SK-N-SH (cell line): ENCODE results near the gene CLCN1. TPM values are rescaled to one million over a fixed set of nuclear protein-coding genes. Genes with fewer than 3 reads are reported as not detected.
A peak's percentile ranks its signal among the peaks of the same experiment; 100 is the strongest.

Source experiments
- CTCF ChIA-PET: fragments of 300-600, 350-600 bp; formaldehyde crosslinking; extraction: SDS; loops from one replicate; lab custom pipeline; 2021; lab: Yijun Ruan, JAX
- POLR2A ChIA-PET: fragments of 350-600 bp; sonication (Branson Sonifier 250); formaldehyde crosslinking; extraction: SDS; loops from one replicate; lab custom pipeline; 2020; ENCODE audit warnings: antibody characterized with exemption, inconsistent platforms; lab: Yijun Ruan, JAX
- DNase-seq: peaks from one replicate; pipeline ENCODE4 v3.0.0; 2012
- H2AFZ ChIP-seq: fragments of 200-600 bp; sonication (generic); 2 replicates; pipeline ENCODE4 v1.8.1; 2016; ENCODE audit warnings: antibody characterized with exemption, mild to moderate bottlenecking, low read depth
- H3F3A ChIP-seq: fragments of 200-600 bp; sonication (generic); replicated peaks from 2 replicates; pipeline ENCODE3; 2016; ENCODE audit warnings: antibody characterized with exemption, mild to moderate bottlenecking; ENCODE audit not compliant: insufficient read depth
- H3K27ac ChIP-seq, 2 experiments: fragments of 200-500 bp in 1 of 2; fragments of 200-600 bp in 1 of 2; sonication (Bioruptor generic) in 1 of 2; sonication (generic), shearing (Covaris generic) in 1 of 2; 2 replicates each; pipeline versions ENCODE4 v1.5.1 to v1.6.1; 2014 to 2016; ENCODE audit warnings: low read depth in 2 of 2, inconsistent platforms in 1 of 2, low read length in 1 of 2, mild to moderate bottlenecking in 1 of 2, mixed read lengths in 1 of 2
- H3K27me3 ChIP-seq: fragments of 200-600 bp; sonication (generic), shearing (Covaris generic); 2 replicates; pipeline ENCODE4 v1.6.1; 2016; ENCODE audit warnings: mixed run types; ENCODE audit not compliant: insufficient read depth
- H3K36me3 ChIP-seq, 2 experiments: fragments of 200-500 bp in 1 of 2; fragments of 200-600 bp in 1 of 2; sonication (Bioruptor generic) in 1 of 2; sonication (generic) in 1 of 2; replicated peaks in 1 of 2; 2 replicates each; pipeline versions ENCODE3 to v1.5.1; 2014 to 2016; ENCODE audit warnings: low read length in 1 of 2, mild to moderate bottlenecking in 1 of 2; ENCODE audit not compliant: insufficient read depth in 2 of 2, control insufficient read depth in 1 of 2
- H3K4me1 ChIP-seq, 2 experiments: fragments of 200-500 bp in 1 of 2; fragments of 200-600 bp in 1 of 2; sonication (Bioruptor generic) in 1 of 2; sonication (generic), shearing (Covaris generic) in 1 of 2; 2 replicates each; pipeline versions ENCODE4 v1.5.1 to v1.6.1; 2014 to 2016; ENCODE audit warnings: low read depth in 1 of 2, low read length in 1 of 2, mixed run types in 1 of 2; ENCODE audit not compliant: insufficient read depth in 2 of 2, control insufficient read depth in 1 of 2
- H3K4me2 ChIP-seq: fragments of 200-600 bp; sonication (generic), shearing (Covaris generic); 2 replicates; pipeline ENCODE4 v1.6.1; 2017; ENCODE audit warnings: mixed run types
- H3K4me3 ChIP-seq, 2 experiments: fragments of 200-500 bp in 1 of 2; fragments of 200-600 bp in 1 of 2; sonication (Bioruptor generic) in 1 of 2; sonication (generic), shearing (Covaris generic) in 1 of 2; 2 replicates each; pipeline versions ENCODE4 v1.5.1 to v1.8.1; 2014 to 2016; ENCODE audit warnings: low read depth in 2 of 2, inconsistent platforms in 1 of 2, low read length in 1 of 2, mild to moderate bottlenecking in 1 of 2, mixed read lengths in 1 of 2, moderate library complexity in 1 of 2
- H3K79me2 ChIP-seq: fragments of 200-600 bp; sonication (generic); 2 replicates; pipeline ENCODE4 v1.8.1; 2017; ENCODE audit warnings: mild to moderate bottlenecking; ENCODE audit not compliant: insufficient read depth
- H3K9ac ChIP-seq: fragments of 200-600 bp; sonication (generic); 2 replicates; pipeline ENCODE4 v1.6.1; 2017; ENCODE audit warnings: mixed run types
- H3K9me2 ChIP-seq: fragments of 200-600 bp; sonication (generic); 2 replicates; pipeline ENCODE4 v1.6.1; 2017; ENCODE audit warnings: mixed run types
- H3K9me3 ChIP-seq: fragments of 200-600 bp; sonication (generic); 2 replicates; pipeline ENCODE4 v1.6.1; 2017; ENCODE audit warnings: mixed run types, mild to moderate bottlenecking, moderate library complexity
- H4K20me1 ChIP-seq: fragments of 200-600 bp; sonication (generic); 2 replicates; pipeline ENCODE4 v1.6.1; 2017; ENCODE audit warnings: mild to moderate bottlenecking, mixed run types; ENCODE audit not compliant: insufficient read depth
- CHD2 ChIP-seq: fragments of 150-350 bp; IDR thresholded peaks from 2 replicates; pipeline ENCODE4 v1.6.1; 2018; ENCODE audit warnings: low read length; ENCODE audit not compliant: partially characterized antibody
- ELF1 ChIP-seq: IDR thresholded peaks from 2 replicates; pipeline ENCODE4 v1.4.0; 2012
- FOSL2 ChIP-seq: IDR thresholded peaks from 2 replicates; pipeline ENCODE4 v1.4.0; 2012; ENCODE audit warnings: low read depth, mild to moderate bottlenecking, moderate library complexity, borderline replicate concordance
- FOXJ3 ChIP-seq: sonication (generic); formaldehyde crosslinking; IDR thresholded peaks from 2 replicates; pipeline ENCODE4 v1.5.1; 2020; ENCODE audit warnings: mild to moderate bottlenecking, missing genetic modification reagents
- FOXM1 ChIP-seq: IDR thresholded peaks from 2 replicates; pipeline ENCODE4 v1.4.0; 2012; ENCODE audit warnings: low read depth, mild to moderate bottlenecking
- JUND ChIP-seq: IDR thresholded peaks from 2 replicates; pipeline ENCODE4 v1.4.0; 2012
- NFIC ChIP-seq: IDR thresholded peaks from 2 replicates; pipeline ENCODE4 v1.4.0; 2012; ENCODE audit warnings: borderline replicate concordance
- NRF1 ChIP-seq: IDR thresholded peaks from 2 replicates; pipeline ENCODE4 v1.6.1; 2012; ENCODE audit warnings: low read depth, mild to moderate bottlenecking, low read length
- PBX3 ChIP-seq: IDR thresholded peaks from 2 replicates; pipeline ENCODE4; 2012
- POLR2AphosphoS5 ChIP-seq: IDR thresholded peaks from 2 replicates; pipeline ENCODE4 v1.6.1; 2012; ENCODE audit warnings: low read depth, low read length
- RAD21 ChIP-seq: IDR thresholded peaks from 2 replicates; pipeline ENCODE4 v1.6.1; 2012; ENCODE audit warnings: mild to moderate bottlenecking, low read length
- RCOR1 ChIP-seq: fragments of 150-350 bp; IDR thresholded peaks from 2 replicates; pipeline ENCODE4 v1.6.1; 2017; ENCODE audit warnings: antibody characterized with exemption, low read length
- SIN3A ChIP-seq: IDR thresholded peaks from 2 replicates; pipeline ENCODE4 v1.6.1; 2012; ENCODE audit warnings: low read depth, mild to moderate bottlenecking, low read length, moderate library complexity, borderline replicate concordance
- TCF12 ChIP-seq: IDR thresholded peaks from 2 replicates; pipeline ENCODE4 v1.4.0; 2012
- TEAD4 ChIP-seq: IDR thresholded peaks from 2 replicates; pipeline ENCODE4 v1.4.0; 2012; ENCODE audit warnings: mild to moderate bottlenecking, borderline replicate concordance; ENCODE audit not compliant: insufficient read depth
- WGBS: methylation state at CpG from one replicate; pipeline ENCODE4 v1.1.6; 2017; ENCODE audit warnings: low lambda C conversion rate; 5-methylcytosine and 5-hydroxymethylcytosine counted together
- polyA plus RNA-seq, 3 experiments: library from polyadenylated mRNA; depleted of rRNA; stranded (reverse); fragments of >200 nt; gene quantifications; 2 replicates each; pipeline ENCODE4 v1.2.3, GENCODE V29; 2012
- TF ChIP-seq, protein P1 (sequence below): fragments of 200-600 bp; sonication (generic); IDR thresholded peaks from 2 replicates; pipeline ENCODE4 v1.6.1; 2017; ENCODE audit warnings: antibody characterized with exemption, mild to moderate bottlenecking, moderate library complexity
- TF ChIP-seq, protein P2 (sequence below): IDR thresholded peaks from 2 replicates; pipeline ENCODE4 v1.4.0; 2012; ENCODE audit warnings: low read depth, borderline replicate concordance
- TF ChIP-seq, protein P3 (sequence below): fragments of 150-350 bp; IDR thresholded peaks from 2 replicates; pipeline ENCODE4 v1.6.1; 2017; ENCODE audit warnings: antibody characterized with exemption, low read length, low read depth, borderline replicate concordance

The CLCN1 gene
- polyA plus RNA-seq, 1 of the 3 experiments (the other 2 are of a cell fraction), result 0.12 TPM

DNA sequence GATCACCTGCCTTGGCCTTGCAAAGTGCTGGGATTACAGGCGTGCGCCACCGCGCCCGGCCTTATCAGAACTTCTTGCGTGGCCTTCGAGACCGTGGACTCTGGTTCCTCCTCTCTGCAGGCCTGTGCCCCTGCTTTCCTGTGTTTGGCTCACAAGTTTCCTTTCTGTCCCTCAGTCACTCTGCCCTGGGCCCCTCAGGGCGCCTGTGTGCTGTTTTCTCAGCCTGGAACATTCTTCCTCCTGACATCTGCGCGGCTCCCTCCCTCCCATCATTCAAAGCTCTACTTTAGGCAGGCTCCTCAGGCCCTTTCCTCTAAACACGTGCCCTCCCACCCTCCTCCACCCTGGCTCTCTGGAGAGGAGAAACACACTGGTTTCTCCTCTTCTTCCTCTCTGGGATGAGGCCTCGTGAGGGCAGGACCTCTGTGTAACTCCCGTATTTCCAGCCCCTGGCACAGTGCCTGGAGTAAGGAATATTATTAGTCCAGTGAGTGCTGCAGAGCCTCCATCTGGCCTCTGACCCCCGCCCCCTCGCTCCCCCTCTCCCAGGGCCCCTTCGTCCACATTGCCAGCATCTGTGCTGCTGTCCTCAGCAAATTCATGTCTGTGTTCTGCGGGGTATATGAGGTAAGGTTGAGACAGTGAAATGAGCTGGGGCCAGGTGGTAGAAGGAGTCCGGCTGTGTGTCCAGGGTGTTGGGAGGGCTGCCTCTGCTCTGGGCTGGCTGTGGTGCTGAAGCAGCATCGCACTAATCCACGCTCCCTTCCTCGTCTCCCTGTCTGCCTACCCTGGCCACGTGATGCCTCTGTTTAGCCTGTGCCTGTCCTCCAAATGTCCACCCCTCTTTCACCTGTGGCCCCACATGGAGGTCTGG, 7.1 kb downstream of the CLCN1 start:
- POLR2A ChIA-PET, result no interaction called here
- H3K27ac ChIP-seq, result no peak overlapping the region

DNA sequence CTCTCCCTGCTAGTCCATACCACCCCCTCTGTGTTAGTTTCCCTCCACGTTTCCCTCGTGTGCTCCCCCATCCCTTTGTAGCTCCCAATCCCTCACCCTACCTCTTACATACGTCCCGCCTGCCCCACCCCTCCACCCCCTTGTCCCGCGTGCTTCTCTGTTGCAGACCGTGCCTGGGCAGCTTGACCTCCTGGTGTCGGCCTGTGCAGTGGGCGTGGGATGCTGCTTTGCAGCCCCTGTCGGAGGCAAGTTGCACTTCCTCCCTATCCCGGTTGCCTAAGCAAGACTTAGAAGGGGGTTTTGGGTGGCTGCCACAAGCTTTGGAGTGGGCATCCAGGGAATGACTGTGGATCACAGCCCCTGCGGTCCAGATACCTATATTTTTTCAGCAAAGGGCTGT, 7.7 kb downstream of the CLCN1 start:
- 85% methylated on average over 12 of the region's 12 CpGs for WGBS
- Histone ChIP-seq H4K20me1 (no peaks in the 10 kb centered on the region), H3K4me2 (no peak overlapping the region), H3K9ac (no peak overlapping the region), H3K9me2 (no peaks in the 10 kb centered on the region), H3K27me3 (no peaks in the 10 kb centered on the region), H3F3A (no peaks in the 10 kb centered on the region), H2AFZ (no peak overlapping the region), H3K27ac (no peak overlapping the region), H3K4me3 (no peak overlapping the region), H3K9me3 (no peaks in the 10 kb centered on the region), H3K36me3 (no peaks in the 10 kb centered on the region), H3K4me1 (peaks cover 0 to 2% of the 10 kb centered on the region in 2 experiments; a peak in 1 of 4 replicates), H3K79me2 (no peaks in the 10 kb centered on the region)
- POLR2A ChIA-PET, result no interaction called here
- CTCF ChIA-PET, result interaction anchor here (0.7 to 1.4 kb wide), 3 partner anchors 24 to 67 kb away, joined by 3 read pairs; partner anchors contain the start of gene CASP2
- TF ChIP-seq RAD21 (no peak), TCF12 (no peak), JUND (no peak), RCOR1 (no peak), PBX3 (no peak), POLR2AphosphoS5 (no peak), CHD2 (no peak), FOSL2 (no peak), TEAD4 (no peak), ELF1 (no peak), FOXJ3 (CRISPR knock-in tag) (no peak)
- TF ChIP-seq, protein P1, sequence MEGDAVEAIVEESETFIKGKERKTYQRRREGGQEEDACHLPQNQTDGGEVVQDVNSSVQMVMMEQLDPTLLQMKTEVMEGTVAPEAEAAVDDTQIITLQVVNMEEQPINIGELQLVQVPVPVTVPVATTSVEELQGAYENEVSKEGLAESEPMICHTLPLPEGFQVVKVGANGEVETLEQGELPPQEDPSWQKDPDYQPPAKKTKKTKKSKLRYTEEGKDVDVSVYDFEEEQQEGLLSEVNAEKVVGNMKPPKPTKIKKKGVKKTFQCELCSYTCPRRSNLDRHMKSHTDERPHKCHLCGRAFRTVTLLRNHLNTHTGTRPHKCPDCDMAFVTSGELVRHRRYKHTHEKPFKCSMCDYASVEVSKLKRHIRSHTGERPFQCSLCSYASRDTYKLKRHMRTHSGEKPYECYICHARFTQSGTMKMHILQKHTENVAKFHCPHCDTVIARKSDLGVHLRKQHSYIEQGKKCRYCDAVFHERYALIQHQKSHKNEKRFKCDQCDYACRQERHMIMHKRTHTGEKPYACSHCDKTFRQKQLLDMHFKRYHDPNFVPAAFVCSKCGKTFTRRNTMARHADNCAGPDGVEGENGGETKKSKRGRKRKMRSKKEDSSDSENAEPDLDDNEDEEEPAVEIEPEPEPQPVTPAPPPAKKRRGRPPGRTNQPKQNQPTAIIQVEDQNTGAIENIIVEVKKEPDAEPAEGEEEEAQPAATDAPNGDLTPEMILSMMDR, result no peak
- TF ChIP-seq, protein P2, sequence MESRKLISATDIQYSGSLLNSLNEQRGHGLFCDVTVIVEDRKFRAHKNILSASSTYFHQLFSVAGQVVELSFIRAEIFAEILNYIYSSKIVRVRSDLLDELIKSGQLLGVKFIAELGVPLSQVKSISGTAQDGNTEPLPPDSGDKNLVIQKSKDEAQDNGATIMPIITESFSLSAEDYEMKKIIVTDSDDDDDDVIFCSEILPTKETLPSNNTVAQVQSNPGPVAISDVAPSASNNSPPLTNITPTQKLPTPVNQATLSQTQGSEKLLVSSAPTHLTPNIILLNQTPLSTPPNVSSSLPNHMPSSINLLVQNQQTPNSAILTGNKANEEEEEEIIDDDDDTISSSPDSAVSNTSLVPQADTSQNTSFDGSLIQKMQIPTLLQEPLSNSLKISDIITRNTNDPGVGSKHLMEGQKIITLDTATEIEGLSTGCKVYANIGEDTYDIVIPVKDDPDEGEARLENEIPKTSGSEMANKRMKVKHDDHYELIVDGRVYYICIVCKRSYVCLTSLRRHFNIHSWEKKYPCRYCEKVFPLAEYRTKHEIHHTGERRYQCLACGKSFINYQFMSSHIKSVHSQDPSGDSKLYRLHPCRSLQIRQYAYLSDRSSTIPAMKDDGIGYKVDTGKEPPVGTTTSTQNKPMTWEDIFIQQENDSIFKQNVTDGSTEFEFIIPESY, result no peak
- no peak for DNase-seq

More for the DNA sequence above, 7.1 kb downstream of the CLCN1 start:
- CTCF ChIA-PET, result interaction anchor here (0.7 to 1.4 kb wide), 4 partner anchors 24 to 83 kb away, joined by 3 to 4 read pairs (median 3); partner anchors contain the start of gene CASP2
- 85% methylated on average over 23 of the region's 23 CpGs for WGBS
- no peaks in the 10 kb centered on the region for H3F3A ChIP-seq
- no peaks in the 10 kb centered on the region for H3K9me3 ChIP-seq
- H3K9ac ChIP-seq, result no peak overlapping the region
- H4K20me1 ChIP-seq, result no peaks in the 10 kb centered on the region
- H3K27me3 ChIP-seq, result no peaks in the 10 kb centered on the region
- no peaks in the 10 kb centered on the region for H3K36me3 ChIP-seq
- H3K4me2 ChIP-seq, result no peak overlapping the region
- H3K4me1 ChIP-seq, result peaks cover 0 to 2% of the 10 kb centered on the region in 2 experiments; a peak in 1 of 4 replicates
- DNase-seq, result peak; percentile 41
- no peaks in the 10 kb centered on the region for H3K79me2 ChIP-seq
- H3K4me3 ChIP-seq, result no peak overlapping the region
- no peak overlapping the region for H2AFZ ChIP-seq
- H3K9me2 ChIP-seq, result no peaks in the 10 kb centered on the region
- TF ChIP-seq TEAD4, result no peak
- TF ChIP-seq FOXM1, result no peak
- TF ChIP-seq, protein P3, sequence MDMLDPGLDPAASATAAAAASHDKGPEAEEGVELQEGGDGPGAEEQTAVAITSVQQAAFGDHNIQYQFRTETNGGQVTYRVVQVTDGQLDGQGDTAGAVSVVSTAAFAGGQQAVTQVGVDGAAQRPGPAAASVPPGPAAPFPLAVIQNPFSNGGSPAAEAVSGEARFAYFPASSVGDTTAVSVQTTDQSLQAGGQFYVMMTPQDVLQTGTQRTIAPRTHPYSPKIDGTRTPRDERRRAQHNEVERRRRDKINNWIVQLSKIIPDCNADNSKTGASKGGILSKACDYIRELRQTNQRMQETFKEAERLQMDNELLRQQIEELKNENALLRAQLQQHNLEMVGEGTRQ, result no peak
- TF ChIP-seq, protein P1, result no peak
- TF ChIP-seq SIN3A, result no peak
- no peak for TF ChIP-seq NRF1
- TF ChIP-seq NFIC, result no peak
